SK-N-SH (cell line): Measurements from ENCODE around the gene MEF2A. TPM values are rescaled to one million over a fixed set of nuclear protein-coding genes. Genes with fewer than 3 reads are reported as not detected.

Experiments
- CTCF ChIA-PET: fragments of 300-600, 350-600 bp; formaldehyde crosslinking; extraction: SDS; loops from one replicate; lab custom pipeline; 2021; lab: Yijun Ruan, JAX
- POLR2A ChIA-PET: fragments of 350-600 bp; sonication (Branson Sonifier 250); formaldehyde crosslinking; extraction: SDS; loops from one replicate; lab custom pipeline; 2020; ENCODE audit warnings: antibody characterized with exemption, inconsistent platforms; lab: Yijun Ruan, JAX
- DNase-seq: peaks from one replicate; pipeline ENCODE4 v3.0.0; 2012
- H2AFZ ChIP-seq: fragments of 200-600 bp; sonication (generic); 2 replicates; pipeline ENCODE4 v1.8.1; 2016; ENCODE audit warnings: antibody characterized with exemption, mild to moderate bottlenecking, low read depth
- H3F3A ChIP-seq: fragments of 200-600 bp; sonication (generic); replicated peaks from 2 replicates; pipeline ENCODE3; 2016; ENCODE audit warnings: antibody characterized with exemption, mild to moderate bottlenecking; ENCODE audit not compliant: insufficient read depth
- H3K27ac ChIP-seq, 2 experiments: fragments of 200-500 bp in 1 of 2; fragments of 200-600 bp in 1 of 2; sonication (Bioruptor generic) in 1 of 2; sonication (generic), shearing (Covaris generic) in 1 of 2; 2 replicates each; pipeline versions ENCODE4 v1.5.1 to v1.6.1; 2014 to 2016; ENCODE audit warnings: low read depth in 2 of 2, inconsistent platforms in 1 of 2, low read length in 1 of 2, mild to moderate bottlenecking in 1 of 2, mixed read lengths in 1 of 2
- H3K27me3 ChIP-seq: fragments of 200-600 bp; sonication (generic), shearing (Covaris generic); 2 replicates; pipeline ENCODE4 v1.6.1; 2016; ENCODE audit warnings: mixed run types; ENCODE audit not compliant: insufficient read depth
- H3K36me3 ChIP-seq, 2 experiments: fragments of 200-500 bp in 1 of 2; fragments of 200-600 bp in 1 of 2; sonication (Bioruptor generic) in 1 of 2; sonication (generic) in 1 of 2; replicated peaks in 1 of 2; 2 replicates each; pipeline versions ENCODE3 to v1.5.1; 2014 to 2016; ENCODE audit warnings: low read length in 1 of 2, mild to moderate bottlenecking in 1 of 2; ENCODE audit not compliant: insufficient read depth in 2 of 2, control insufficient read depth in 1 of 2
- H3K4me1 ChIP-seq, 2 experiments: fragments of 200-500 bp in 1 of 2; fragments of 200-600 bp in 1 of 2; sonication (Bioruptor generic) in 1 of 2; sonication (generic), shearing (Covaris generic) in 1 of 2; 2 replicates each; pipeline versions ENCODE4 v1.5.1 to v1.6.1; 2014 to 2016; ENCODE audit warnings: low read depth in 1 of 2, low read length in 1 of 2, mixed run types in 1 of 2; ENCODE audit not compliant: insufficient read depth in 2 of 2, control insufficient read depth in 1 of 2
- H3K4me2 ChIP-seq: fragments of 200-600 bp; sonication (generic), shearing (Covaris generic); 2 replicates; pipeline ENCODE4 v1.6.1; 2017; ENCODE audit warnings: mixed run types
- H3K4me3 ChIP-seq, 2 experiments: fragments of 200-500 bp in 1 of 2; fragments of 200-600 bp in 1 of 2; sonication (Bioruptor generic) in 1 of 2; sonication (generic), shearing (Covaris generic) in 1 of 2; 2 replicates each; pipeline versions ENCODE4 v1.5.1 to v1.8.1; 2014 to 2016; ENCODE audit warnings: low read depth in 2 of 2, inconsistent platforms in 1 of 2, low read length in 1 of 2, mild to moderate bottlenecking in 1 of 2, mixed read lengths in 1 of 2, moderate library complexity in 1 of 2
- H3K79me2 ChIP-seq: fragments of 200-600 bp; sonication (generic); 2 replicates; pipeline ENCODE4 v1.8.1; 2017; ENCODE audit warnings: mild to moderate bottlenecking; ENCODE audit not compliant: insufficient read depth
- H3K9ac ChIP-seq: fragments of 200-600 bp; sonication (generic); 2 replicates; pipeline ENCODE4 v1.6.1; 2017; ENCODE audit warnings: mixed run types
- H3K9me2 ChIP-seq: fragments of 200-600 bp; sonication (generic); 2 replicates; pipeline ENCODE4 v1.6.1; 2017; ENCODE audit warnings: mixed run types
- H3K9me3 ChIP-seq: fragments of 200-600 bp; sonication (generic); 2 replicates; pipeline ENCODE4 v1.6.1; 2017; ENCODE audit warnings: mixed run types, mild to moderate bottlenecking, moderate library complexity
- H4K20me1 ChIP-seq: fragments of 200-600 bp; sonication (generic); 2 replicates; pipeline ENCODE4 v1.6.1; 2017; ENCODE audit warnings: mild to moderate bottlenecking, mixed run types; ENCODE audit not compliant: insufficient read depth
- CTCF ChIP-seq: fragments of 200-600 bp; sonication (generic); IDR thresholded peaks from 2 replicates; pipeline ENCODE4 v1.6.1; 2017; ENCODE audit warnings: antibody characterized with exemption, mild to moderate bottlenecking, moderate library complexity
- ELF1 ChIP-seq: IDR thresholded peaks from 2 replicates; pipeline ENCODE4 v1.4.0; 2012
- EP300 ChIP-seq, 2 experiments: IDR thresholded peaks; 2 replicates each; pipeline versions ENCODE4 v1.4.0 to v1.6.1; 2012; ENCODE audit warnings: borderline replicate concordance in 1 of 2, low read depth in 1 of 2, low read length in 1 of 2
- EZH2phosphoT487 ChIP-seq: fragments of 200-600 bp; sonication (generic); IDR thresholded peaks from 2 replicates; pipeline ENCODE4 v1.6.1; 2017; ENCODE audit warnings: low read depth, mixed run types, mild to moderate bottlenecking, antibody characterized with exemption, moderate library complexity, borderline replicate concordance
- FOXM1 ChIP-seq: IDR thresholded peaks from 2 replicates; pipeline ENCODE4 v1.4.0; 2012; ENCODE audit warnings: low read depth, mild to moderate bottlenecking
- GATA2 ChIP-seq: sonication (generic); formaldehyde crosslinking; IDR thresholded peaks from 2 replicates; pipeline ENCODE4 v1.5.0; 2020; ENCODE audit warnings: mild to moderate bottlenecking, missing genetic modification reagents
- IRF3 ChIP-seq: fragments of 150-350 bp; IDR thresholded peaks from 2 replicates; pipeline ENCODE4 v1.6.1; 2016; ENCODE audit warnings: mild to moderate bottlenecking, low read depth, low read length
- MAX ChIP-seq: IDR thresholded peaks from 2 replicates; pipeline ENCODE4 v1.4.0; 2012; ENCODE audit warnings: low read depth
- MEF2A ChIP-seq: IDR thresholded peaks from 2 replicates; pipeline ENCODE4 v1.4.0; 2012; ENCODE audit warnings: low read depth, borderline replicate concordance
- POLR2AphosphoS5 ChIP-seq: IDR thresholded peaks from 2 replicates; pipeline ENCODE4 v1.6.1; 2012; ENCODE audit warnings: low read depth, low read length
- RAD21 ChIP-seq: IDR thresholded peaks from 2 replicates; pipeline ENCODE4 v1.6.1; 2012; ENCODE audit warnings: mild to moderate bottlenecking, low read length
- RCOR1 ChIP-seq: fragments of 150-350 bp; IDR thresholded peaks from 2 replicates; pipeline ENCODE4 v1.6.1; 2017; ENCODE audit warnings: antibody characterized with exemption, low read length
- RFX5 ChIP-seq: IDR thresholded peaks from 2 replicates; pipeline ENCODE4 v1.6.1; 2012; ENCODE audit warnings: mild to moderate bottlenecking, improper control_type of control experiment, low read length
- TAF1 ChIP-seq: IDR thresholded peaks from 2 replicates; pipeline ENCODE4 v1.6.1; 2012; ENCODE audit warnings: low read depth, mild to moderate bottlenecking, low read length, moderate library complexity, borderline replicate concordance
- USF2 ChIP-seq: fragments of 150-350 bp; IDR thresholded peaks from 2 replicates; pipeline ENCODE4 v1.6.1; 2017; ENCODE audit warnings: antibody characterized with exemption, low read length, low read depth, borderline replicate concordance
- WGBS: methylation state at CpG from one replicate; pipeline ENCODE4 v1.1.6; 2017; ENCODE audit warnings: low lambda C conversion rate; 5-methylcytosine and 5-hydroxymethylcytosine counted together
- polyA plus RNA-seq, 3 experiments: library from polyadenylated mRNA; depleted of rRNA; stranded (reverse); fragments of >200 nt; gene quantifications; 2 replicates each; pipeline ENCODE4 v1.2.3, GENCODE V29; 2012

MEF2A gene
- polyA plus RNA-seq, 1 of the 3 experiments (the other 2 are of a cell fraction), result 20.9 TPM

GRCh38 chr15:99580076-99580475, 14.3 kb downstream of the MEF2A start:
- Histone ChIP-seq H4K20me1 (peaks cover 79% of the 10 kb centered on the region), H3F3A (no peaks in the 10 kb centered on the region), H3K9me2 (no peaks in the 10 kb centered on the region), H3K36me3 (no peaks in the 10 kb centered on the region), H3K4me1 (no peaks in the 10 kb centered on the region; a peak in 2 of 4 replicates), H3K4me2 (no peak overlapping the region), H3K9ac (no peak overlapping the region), H3K4me3 (no peak overlapping the region), H2AFZ (no peak overlapping the region), H3K27ac (no peak overlapping the region), H3K27me3 (no peaks in the 10 kb centered on the region), H3K9me3 (no peaks in the 10 kb centered on the region; the same call in 1 of the 2 replicates), H3K79me2 (peaks cover 100% of the 10 kb centered on the region)
- POLR2A ChIA-PET, result no interaction called here
- DNase-seq, result no peak
- TF ChIP-seq POLR2AphosphoS5, result no peak
- no peak for TF ChIP-seq RFX5
- no peak for TF ChIP-seq MEF2A
- TF ChIP-seq EZH2phosphoT487, result no peak
- no peak for TF ChIP-seq RCOR1
- TF ChIP-seq FOXM1, result no peak
- TF ChIP-seq ELF1, result no peak
- no peak for TF ChIP-seq EP300 (IDR thresholded peaks at IDR 0.05; ENCODE audit: borderline replicate concordance in 1 of 2, low read depth in 1 of 2, low read length in 1 of 2)
- TF ChIP-seq TAF1, result no peak
- no peak for TF ChIP-seq CTCF
- TF ChIP-seq USF2, result no peak
- TF ChIP-seq RAD21, result no peak
- no peak for TF ChIP-seq MAX
- TF ChIP-seq IRF3, result no peak
- no peak for TF ChIP-seq GATA2 (CRISPR knock-in tag)
- WGBS, result 100% methylated on average over 3 of the region's 3 CpGs
- CTCF ChIA-PET, result no interaction called here
